HCT116 (cell line): ENCODE measurements around the gene MS4A4A. TPM values are rescaled to one million over a fixed set of nuclear protein-coding genes. Genes with fewer than 3 reads are reported as not detected.

ENCODE experiments used
- ATAC-seq: fragments of 200-7000 bp; cut with Tn5 transposase; 2 replicates; pipeline ENCODE4 v1.9.1; 2020; ENCODE audit warnings: mild to moderate bottlenecking, moderate library complexity
- BruUV-seq: library from RNA; stranded (reverse); fragments of 400-500 nt; replicated peaks from 2 replicates; lab custom pipeline; 2021; lab: Mats Ljungman, UMichigan
- CTCF ChIA-PET: fragments of 300-600 bp; sonication (Branson Sonifier 250); formaldehyde crosslinking; loops from one replicate; lab custom pipeline; 2021; ENCODE audit warnings: antibody characterized with exemption; lab: Charles Lee
- POLR2A ChIA-PET: fragments of 300-600, 350-600 bp; sonication (Branson Sonifier 250); formaldehyde crosslinking; loops from one replicate; lab custom pipeline; 2021; ENCODE audit warnings: antibody characterized with exemption; lab: Charles Lee
- RAD21 ChIA-PET, 2 experiments: fragments of 300-600 bp; sonication (Branson Sonifier 250); formaldehyde crosslinking; loops; one replicate each; lab custom pipeline; 2023; ENCODE audit warnings: low total read pairs in 2 of 2; ENCODE audit not compliant: uncharacterized antibody in 2 of 2, unreplicated experiment in 2 of 2, low non-redundant PET in 1 of 2; lab: Charles Lee
- DNase-seq: peaks from one replicate; pipeline ENCODE4 v3.0.0-alpha.2; 2010; ENCODE audit warnings: low read depth, low spot score
- H2AFZ ChIP-seq: fragments of 200-600 bp; shearing (Covaris generic), sonication (generic); 2 replicates; pipeline ENCODE4 v1.6.1; 2017; ENCODE audit warnings: low read depth, mixed run types, mixed read lengths, antibody characterized with exemption, low read length; ENCODE audit not compliant: poor library complexity, severe bottlenecking
- H3K27ac ChIP-seq: 2 replicates; pipeline ENCODE4 v1.5.1; 2012; ENCODE audit warnings: low read depth, low read length
- H3K27me3 ChIP-seq: fragments of 200-600 bp; sonication (generic); 2 replicates; pipeline ENCODE4 v1.6.1; 2016; ENCODE audit warnings: mixed run types, low read length, mixed read lengths; ENCODE audit not compliant: insufficient read depth
- H3K36me3 ChIP-seq, 2 experiments: fragments of 200-500 bp in 1 of 2; fragments of 200-600 bp in 1 of 2; sonication (Bioruptor generic) in 1 of 2; sonication (generic) in 1 of 2; 2 replicates each; pipeline versions ENCODE4 v1.5.1 to v1.6.1; 2014 to 2016; ENCODE audit warnings: low read length in 2 of 2, inconsistent platforms in 1 of 2, mixed read lengths in 1 of 2, mixed run types in 1 of 2; ENCODE audit not compliant: insufficient read depth in 2 of 2, control insufficient read depth in 1 of 2
- H3K4me1 ChIP-seq, 2 experiments: fragments of 200-600 bp in 1 of 2; sonication (generic) in 1 of 2; 2 replicates each; pipeline versions ENCODE4 v1.5.1 to v1.6.1; 2012 to 2017; ENCODE audit warnings: low read length in 2 of 2, inconsistent platforms in 1 of 2, mild to moderate bottlenecking in 1 of 2, mixed read lengths in 1 of 2, mixed run types in 1 of 2, moderate library complexity in 1 of 2; ENCODE audit not compliant: insufficient read depth in 2 of 2, control insufficient read depth in 1 of 2
- H3K4me2 ChIP-seq: fragments of 200-600 bp; sonication (generic); 2 replicates; pipeline ENCODE4 v1.6.1; 2017; ENCODE audit warnings: mixed run types, low read length, mixed read lengths
- H3K4me3 ChIP-seq, 2 experiments: fragments of 200-600 bp in 1 of 2; sonication (generic) in 1 of 2; replicated peaks in 1 of 2; 2 replicates each; pipeline ENCODE4 v1.5.1; 2011 to 2016; ENCODE audit warnings: low read length in 2 of 2, control low read depth in 1 of 2, low read depth in 1 of 2, mild to moderate bottlenecking in 1 of 2, mixed read lengths in 1 of 2, mixed run types in 1 of 2
- H3K79me2 ChIP-seq: fragments of 200-600 bp; sonication (generic); 2 replicates; pipeline ENCODE4 v1.6.1; 2017; ENCODE audit warnings: mild to moderate bottlenecking, mixed run types, low read length, moderate library complexity, mixed read lengths; ENCODE audit not compliant: insufficient read depth
- H3K9ac ChIP-seq: fragments of 200-600 bp; sonication (generic); 2 replicates; pipeline ENCODE4 v1.6.1; 2016; ENCODE audit warnings: low read length, mixed read lengths
- H3K9me2 ChIP-seq: fragments of 200-600 bp; sonication (generic), shearing (Covaris generic); 2 replicates; pipeline ENCODE4 v1.6.1; 2017; ENCODE audit warnings: mixed run types, mild to moderate bottlenecking, moderate library complexity; ENCODE audit not compliant: insufficient read depth
- H3K9me3 ChIP-seq, 2 experiments: fragments of 200-500 bp in 1 of 2; fragments of 200-600 bp in 1 of 2; sonication (Bioruptor generic) in 1 of 2; sonication (generic) in 1 of 2; 2 replicates each; pipeline ENCODE4 v1.6.1; 2014 to 2017; ENCODE audit warnings: low read length in 2 of 2, mixed read lengths in 2 of 2, inconsistent platforms in 1 of 2, low read depth in 1 of 2, mild to moderate bottlenecking in 1 of 2, mixed run types in 1 of 2, moderate library complexity in 1 of 2; ENCODE audit not compliant: control insufficient read depth in 1 of 2, insufficient read depth in 1 of 2
- H4K20me1 ChIP-seq: fragments of 200-600 bp; sonication (generic), shearing (Covaris generic); 2 replicates; pipeline ENCODE4 v1.6.1; 2017; ENCODE audit warnings: mixed run types, mild to moderate bottlenecking, moderate library complexity; ENCODE audit not compliant: insufficient read depth
- CBX3 ChIP-seq: IDR thresholded peaks from 2 replicates; pipeline ENCODE4 v1.6.1; 2012; ENCODE audit warnings: low read depth
- ELF1 ChIP-seq: IDR thresholded peaks from 2 replicates; pipeline ENCODE4 v1.6.1; 2012; ENCODE audit warnings: low read depth, borderline replicate concordance
- EZH2 ChIP-seq: fragments of 200-600 bp; sonication (generic); IDR thresholded peaks from 2 replicates; pipeline ENCODE4 v1.6.1; 2017; ENCODE audit warnings: antibody characterized with exemption, mixed run types
- EZH2phosphoT487 ChIP-seq: fragments of 200-600 bp; IDR thresholded peaks from 2 replicates; pipeline ENCODE4 v1.6.1; 2018; ENCODE audit warnings: antibody characterized with exemption, borderline replicate concordance
- JUND ChIP-seq: IDR thresholded peaks from 2 replicates; pipeline ENCODE4 v1.6.1; 2012
- POLR2A ChIP-seq: IDR thresholded peaks from 2 replicates; pipeline ENCODE4 v1.7.0; 2011; ENCODE audit warnings: borderline replicate concordance; ENCODE audit not compliant: insufficient read depth, insufficient read length; ENCODE audit errors: extremely low read depth
- POLR2AphosphoS5 ChIP-seq: IDR thresholded peaks from 2 replicates; pipeline ENCODE4 v1.6.1; 2011; ENCODE audit warnings: mild to moderate bottlenecking, low read depth, low read length, moderate library complexity
- RAD21 ChIP-seq: IDR thresholded peaks from 2 replicates; pipeline ENCODE4 v1.6.1; 2012; ENCODE audit warnings: low read depth, mild to moderate bottlenecking
- SP1 ChIP-seq: IDR thresholded peaks from 2 replicates; pipeline ENCODE4 v1.6.1; 2012; ENCODE audit warnings: low read depth
- SRF ChIP-seq: IDR thresholded peaks from 2 replicates; pipeline ENCODE4 v1.6.1; 2012; ENCODE audit warnings: low read depth
- TCF7L2 ChIP-seq: IDR thresholded peaks from 2 replicates; pipeline ENCODE4 v1.7.0; 2011; ENCODE audit warnings: borderline replicate concordance, inconsistent platforms; ENCODE audit not compliant: insufficient read depth, insufficient read length; ENCODE audit errors: extremely low read depth
- YY1 ChIP-seq: IDR thresholded peaks from 2 replicates; pipeline ENCODE4 v1.6.1; 2011; ENCODE audit warnings: low read length, low read depth, moderate library complexity, mild to moderate bottlenecking; ENCODE audit not compliant: insufficient replicate concordance; ENCODE audit errors: extremely low read depth
- ZNF274 ChIP-seq: fragments of 200-500 bp; sonication (Bioruptor generic); IDR thresholded peaks from 2 replicates; pipeline ENCODE4 v1.6.1; 2014; ENCODE audit warnings: mild to moderate bottlenecking, low read depth, low read length, inconsistent platforms
- intact Hi-C: fragments of 100-400 bp; cut with micrococcal nuclease; formaldehyde crosslinking; loops from 2 replicates; pipeline ENCODE4 v1.10.0; 2022
- total RNA-seq: library from RNA; stranded (reverse); gene quantifications from one replicate; pipeline ENCODE4 v1.2.1, GENCODE V29; 2021; ENCODE audit not compliant: unreplicated experiment
- TF ChIP-seq, protein P1 (sequence below): IDR thresholded peaks from 2 replicates; pipeline ENCODE4 v1.6.1; 2012
- TF ChIP-seq, protein P2 (sequence below): IDR thresholded peaks from 2 replicates; pipeline ENCODE4 v1.6.1; 2012
- TF ChIP-seq, protein P3 (sequence below): IDR thresholded peaks from 2 replicates; pipeline ENCODE4 v1.6.1; 2011; ENCODE audit warnings: mild to moderate bottlenecking, low read length, moderate library complexity; ENCODE audit not compliant: insufficient replicate concordance; ENCODE audit errors: extremely low read depth

MS4A4A gene
- total RNA-seq, 1 experiment from 2014 or later, result 0.22 TPM

DNA sequence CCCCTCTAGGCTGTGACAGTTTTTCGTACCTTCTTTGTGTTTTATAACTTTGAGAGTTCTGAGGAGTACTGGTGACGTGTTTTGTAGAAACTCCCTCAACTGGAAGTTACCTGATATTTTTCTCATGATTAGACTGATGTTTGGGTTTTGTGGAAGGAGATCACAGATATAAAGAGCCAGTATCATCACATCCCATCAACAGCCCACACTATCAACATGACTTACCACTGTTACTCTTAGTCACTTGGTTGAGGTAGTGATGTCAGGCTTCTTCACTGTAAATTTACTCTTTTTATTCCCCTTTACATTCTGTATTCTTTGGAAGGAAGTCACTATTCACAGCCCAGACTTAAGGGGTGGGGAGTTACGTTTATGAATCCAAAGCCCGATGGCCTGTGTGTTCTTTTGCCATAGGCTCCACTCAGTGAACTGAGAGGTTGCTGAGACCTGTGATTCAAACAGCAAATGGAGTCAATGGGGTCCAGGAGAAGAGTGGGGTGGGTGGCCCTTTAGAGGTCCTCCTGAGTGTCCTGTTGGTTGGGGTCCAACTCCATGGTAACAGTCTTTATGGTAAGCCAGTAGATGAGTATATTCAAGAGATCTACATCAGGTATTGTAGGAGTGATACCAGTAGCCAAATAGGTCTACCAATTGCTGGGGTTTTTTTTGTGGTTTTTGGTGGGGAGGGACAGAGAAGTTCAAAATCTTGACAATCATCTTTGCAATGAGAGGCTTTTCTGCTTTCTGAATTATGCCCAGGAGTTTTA is 22.3 kb upstream of the MS4A4A start:
- Histone ChIP-seq H3K79me2 (no peaks in the 10 kb centered on the region), H3K36me3 (no peaks in the 10 kb centered on the region), H3K4me2 (no peak overlapping the region), H4K20me1 (no peaks in the 10 kb centered on the region), H3K9me3 (no peaks in the 10 kb centered on the region; a peak in 1 of 4 replicates), H3K4me1 (no peaks in the 10 kb centered on the region), H3K9me2 (no peaks in the 10 kb centered on the region), H3K27ac (no peak overlapping the region)
- RAD21 ChIA-PET, result no interaction called here
- CTCF ChIA-PET, result no interaction called here
- ATAC-seq, result no peak
- no TSS peak for BruUV-seq
- POLR2A ChIA-PET, result no interaction called here
- DNase-seq, result no peak
- TF ChIP-seq TCF7L2 (no peak), SRF (no peak), EZH2 (no peak), ZNF274 (no peak), YY1 (no peak), JUND (no peak), CBX3 (no peak), RAD21 (no peak)
- TF ChIP-seq, protein P1, sequence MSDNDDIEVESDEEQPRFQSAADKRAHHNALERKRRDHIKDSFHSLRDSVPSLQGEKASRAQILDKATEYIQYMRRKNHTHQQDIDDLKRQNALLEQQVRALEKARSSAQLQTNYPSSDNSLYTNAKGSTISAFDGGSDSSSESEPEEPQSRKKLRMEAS, result no peak
- TF ChIP-seq, protein P2, sequence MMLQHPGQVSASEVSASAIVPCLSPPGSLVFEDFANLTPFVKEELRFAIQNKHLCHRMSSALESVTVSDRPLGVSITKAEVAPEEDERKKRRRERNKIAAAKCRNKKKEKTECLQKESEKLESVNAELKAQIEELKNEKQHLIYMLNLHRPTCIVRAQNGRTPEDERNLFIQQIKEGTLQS, result no peak
- TF ChIP-seq, all 23 proteins: peak for 0
- H3K27me3 ChIP-seq, result no peaks in the 10 kb centered on the region
- no peak overlapping the region for H3K9ac ChIP-seq
- H3K4me3 ChIP-seq, result no peak overlapping the region
- intact Hi-C loops, result no loop called here
- H2AFZ ChIP-seq, result no peak overlapping the region

DNA sequence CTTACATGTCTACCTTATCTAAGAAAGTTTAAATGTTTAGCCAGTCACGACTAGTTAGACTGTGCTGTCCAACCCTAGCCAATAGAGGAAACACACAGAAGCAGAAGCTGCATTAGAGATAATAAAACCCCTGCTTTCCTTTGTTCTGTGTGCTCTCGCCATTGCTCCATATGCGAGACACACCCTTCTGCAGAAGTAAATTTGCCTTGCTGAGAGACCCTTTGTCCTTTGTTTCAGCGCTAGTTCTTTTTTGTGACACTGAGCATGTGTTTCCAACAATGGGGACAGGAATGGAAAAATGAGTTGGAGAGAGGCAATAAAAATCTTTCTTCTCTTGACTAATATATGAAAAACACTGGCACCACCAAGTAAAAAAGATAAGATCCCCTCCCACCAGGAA is 19.5 kb upstream of the MS4A4A start:
- RAD21 ChIA-PET, result no interaction called here

More for the DNA sequence above, 19.5 kb upstream of the MS4A4A start:
- ATAC-seq (no peak), DNase-seq (no peak)
- Histone ChIP-seq H3K4me1 (no peaks in the 10 kb centered on the region), H3K4me3 (no peak overlapping the region), H3K79me2 (no peaks in the 10 kb centered on the region), H3K9ac (no peak overlapping the region), H3K9me3 (no peaks in the 10 kb centered on the region), H2AFZ (no peak overlapping the region), H3K9me2 (no peaks in the 10 kb centered on the region), H3K27me3 (no peaks in the 10 kb centered on the region), H3K36me3 (no peaks in the 10 kb centered on the region), H3K27ac (no peak overlapping the region), H4K20me1 (no peaks in the 10 kb centered on the region), H3K4me2 (no peak overlapping the region)
- no TSS peak for BruUV-seq
- ChIA-PET CTCF (no interaction called here), POLR2A (no interaction called here)
- intact Hi-C loops, result no loop called here
- TF ChIP-seq CBX3 (no peak), EZH2phosphoT487 (no peak), ELF1 (no peak), POLR2A (no peak), SP1 (no peak), POLR2AphosphoS5 (no peak), YY1 (no peak)
- TF ChIP-seq, protein P3, sequence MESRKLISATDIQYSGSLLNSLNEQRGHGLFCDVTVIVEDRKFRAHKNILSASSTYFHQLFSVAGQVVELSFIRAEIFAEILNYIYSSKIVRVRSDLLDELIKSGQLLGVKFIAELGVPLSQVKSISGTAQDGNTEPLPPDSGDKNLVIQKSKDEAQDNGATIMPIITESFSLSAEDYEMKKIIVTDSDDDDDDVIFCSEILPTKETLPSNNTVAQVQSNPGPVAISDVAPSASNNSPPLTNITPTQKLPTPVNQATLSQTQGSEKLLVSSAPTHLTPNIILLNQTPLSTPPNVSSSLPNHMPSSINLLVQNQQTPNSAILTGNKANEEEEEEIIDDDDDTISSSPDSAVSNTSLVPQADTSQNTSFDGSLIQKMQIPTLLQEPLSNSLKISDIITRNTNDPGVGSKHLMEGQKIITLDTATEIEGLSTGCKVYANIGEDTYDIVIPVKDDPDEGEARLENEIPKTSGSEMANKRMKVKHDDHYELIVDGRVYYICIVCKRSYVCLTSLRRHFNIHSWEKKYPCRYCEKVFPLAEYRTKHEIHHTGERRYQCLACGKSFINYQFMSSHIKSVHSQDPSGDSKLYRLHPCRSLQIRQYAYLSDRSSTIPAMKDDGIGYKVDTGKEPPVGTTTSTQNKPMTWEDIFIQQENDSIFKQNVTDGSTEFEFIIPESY, result no peak
- TF ChIP-seq, protein P2, result no peak
